Neural cell (in vitro differentiated cells): ENCODE results near the gene GPR146. TPM values are rescaled to one million over a fixed set of nuclear protein-coding genes. Genes with fewer than 3 reads are reported as not detected.
"Not testable (repeated sequence)": the region's sequence is repeated elsewhere in the genome, so short reads cannot be mapped to it uniquely, and the experiment has no call there.

Experiments
- H2AFZ ChIP-seq: fragments of 200-600, 300-800 bp; sonication (generic), shearing (Covaris generic); 2 replicates; pipeline ENCODE4 v1.6.0; 2014; ENCODE audit warnings: low read depth, mild to moderate bottlenecking, antibody characterized with exemption, low read length, moderate library complexity
- H3F3A ChIP-seq: fragments of 200-600 bp; shearing (Covaris generic); 2 replicates; pipeline ENCODE4 v1.6.1; 2016; ENCODE audit warnings: mild to moderate bottlenecking, moderate library complexity, mixed read lengths, antibody characterized with exemption, low read length; ENCODE audit not compliant: insufficient read depth, poor library complexity, severe bottlenecking
- H3K27ac ChIP-seq: fragments of 200-600, 300-800 bp; sonication (generic), shearing (Covaris generic); 2 replicates; pipeline ENCODE4 v1.5.1; 2014; ENCODE audit warnings: mild to moderate bottlenecking, low read length, moderate library complexity
- H3K27me3 ChIP-seq: fragments of 300-800, 200-600 bp; sonication (generic), shearing (Covaris generic); 2 replicates; pipeline ENCODE4 v1.6.0; 2014; ENCODE audit warnings: mild to moderate bottlenecking, low read depth, low read length, moderate library complexity; ENCODE audit not compliant: insufficient read depth
- H3K36me3 ChIP-seq: fragments of 300-800, 200-600 bp; sonication (generic), shearing (Covaris generic); 2 replicates; pipeline ENCODE4 v1.5.1; 2014; ENCODE audit warnings: mild to moderate bottlenecking, antibody characterized with exemption, low read length, moderate library complexity; ENCODE audit not compliant: insufficient read depth
- H3K4me2 ChIP-seq: fragments of 300-800, 200-600 bp; sonication (generic), shearing (Covaris generic); 2 replicates; pipeline ENCODE4 v1.6.0; 2014; ENCODE audit warnings: mild to moderate bottlenecking, low read length
- H3K4me3 ChIP-seq: fragments of 300-800, 200-600 bp; sonication (generic), shearing (Covaris generic); 2 replicates; pipeline ENCODE4 v1.5.1; 2014; ENCODE audit warnings: mild to moderate bottlenecking, low read length, moderate library complexity
- H3K79me2 ChIP-seq: fragments of 200-600 bp; shearing (Covaris generic); replicated peaks from 2 replicates; pipeline ENCODE4 v1.6.0; 2014; ENCODE audit warnings: mild to moderate bottlenecking, low read length, moderate library complexity; ENCODE audit not compliant: insufficient read depth
- H3K9ac ChIP-seq: fragments of 300-800, 200-600 bp; sonication (generic), shearing (Covaris generic); 2 replicates; pipeline ENCODE4 v1.6.1; 2016; ENCODE audit warnings: mild to moderate bottlenecking, low read length, mixed read lengths
- H3K9me2 ChIP-seq: fragments of 200-600 bp; shearing (Covaris generic); 2 replicates; pipeline ENCODE4 v1.6.1; 2016; ENCODE audit warnings: mild to moderate bottlenecking, low read length, mixed read lengths; ENCODE audit not compliant: insufficient read depth
- H3K9me3 ChIP-seq: fragments of 200-600, 300-800 bp; sonication (generic), shearing (Covaris generic); 2 replicates; pipeline ENCODE4 v1.6.1; 2016; ENCODE audit warnings: mild to moderate bottlenecking, mixed run types, low read length, moderate library complexity, mixed read lengths
- H4K20me1 ChIP-seq: fragments of 200-600 bp; shearing (Covaris generic); 2 replicates; pipeline ENCODE4 v1.6.1; 2016; ENCODE audit warnings: mild to moderate bottlenecking, mixed run types; ENCODE audit not compliant: insufficient read depth
- MXI1 ChIP-seq: fragments of 450-650 bp; conservative IDR thresholded peaks from 2 replicates; pipeline ENCODE4 v1.6.1; 2014; ENCODE audit warnings: antibody characterized with exemption, mild to moderate bottlenecking; ENCODE audit not compliant: poor library complexity, severe bottlenecking
- TAF1 ChIP-seq: IDR thresholded peaks from 2 replicates; pipeline ENCODE4 v1.6.1; 2012; ENCODE audit warnings: low read depth
- polyA plus RNA-seq: library from polyadenylated mRNA; depleted of rRNA; stranded (reverse); fragments of >200 nt; gene quantifications from 2 replicates; pipeline ENCODE4 v1.2.3, GENCODE V29; 2014

Gene GPR146
- polyA plus RNA-seq, 1 donor from 2014 or later, result not detected

- TF ChIP-seq TAF1, result no peak
- Histone ChIP-seq H3K4me2 (no peak overlapping the region), H3K9ac (no peak overlapping the region), H3K9me2 (no peaks in the 10 kb centered on the region), H3K36me3 (no peaks in the 10 kb centered on the region), H3K4me3 (no peak overlapping the region), H3K9me3 (no peaks in the 10 kb centered on the region), H3K27me3 (no peaks in the 10 kb centered on the region), H2AFZ (no peak overlapping the region), H3K79me2 (peaks cover 8% of the 10 kb centered on the region), H3F3A (no peaks in the 10 kb centered on the region), H3K27ac (no peak overlapping the region), H4K20me1 (no peaks in the 10 kb centered on the region)
Measured at GRCh38 chr7:1033546-1034145, 10.7 kb upstream of the GPR146 start.

GRCh38 chr7:1034769-1035168 lies 9.6 kb upstream of the GPR146 start:
- not testable (repeated sequence) for H2AFZ ChIP-seq, H3K9ac ChIP-seq, H3K27ac ChIP-seq, H3K4me3 ChIP-seq, H3K4me2 ChIP-seq, H3K36me3 ChIP-seq, H3K9me2 ChIP-seq, H3F3A ChIP-seq, H3K27me3 ChIP-seq, H4K20me1 ChIP-seq, H3K9me3 ChIP-seq, H3K79me2 ChIP-seq

- not testable (repeated sequence) for H3K27ac ChIP-seq, H3K4me2 ChIP-seq, H2AFZ ChIP-seq, H3K9me2 ChIP-seq, H4K20me1 ChIP-seq, H3K4me3 ChIP-seq, H3K9ac ChIP-seq, H3F3A ChIP-seq, H3K36me3 ChIP-seq, H3K9me3 ChIP-seq, H3K27me3 ChIP-seq, H3K79me2 ChIP-seq
Measured at GRCh38 chr7:1036164-1036928, 8.0 kb upstream of the GPR146 start.

DNA sequence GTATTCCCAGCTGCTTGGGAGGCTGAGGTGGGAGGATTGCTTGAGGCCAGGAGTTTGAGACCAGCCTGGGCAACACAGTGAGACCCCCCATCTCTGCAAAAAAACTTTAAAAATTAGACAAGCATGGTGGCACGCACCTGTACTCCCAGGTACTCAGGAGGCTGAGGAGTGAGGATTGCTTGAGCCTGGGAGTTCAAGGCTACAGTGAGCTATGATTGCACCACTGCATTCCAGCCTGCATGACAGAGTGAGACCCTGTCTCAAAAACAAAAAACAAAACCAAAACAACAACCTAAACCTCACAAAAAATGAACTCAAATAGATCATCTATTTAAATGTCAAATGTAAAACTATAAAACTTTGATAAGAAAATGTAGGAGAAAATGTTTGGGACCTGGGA lies 4.1 kb upstream of the GPR146 start:
- not testable (repeated sequence) for H3K4me2 ChIP-seq

DNA sequence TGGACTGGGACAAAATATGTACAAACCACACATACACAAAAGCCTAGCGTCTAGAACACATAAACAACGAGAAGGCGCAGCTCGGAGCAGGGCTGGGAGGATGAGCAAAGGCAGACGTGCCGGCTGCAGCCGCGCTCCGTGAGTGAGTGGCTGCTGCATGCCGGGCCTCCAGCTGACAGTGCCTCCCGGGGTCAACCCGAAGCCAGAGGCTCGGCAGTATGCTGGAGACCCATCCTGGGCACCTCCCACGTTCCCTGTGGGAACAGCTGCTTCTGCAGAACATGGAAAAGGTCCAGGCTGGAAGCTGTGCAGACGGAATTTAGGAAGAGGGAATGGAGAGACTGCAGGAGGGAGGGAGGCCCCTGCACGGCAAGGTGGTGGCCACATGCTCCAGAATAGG lies 3.6 kb upstream of the GPR146 start:
- H4K20me1 ChIP-seq, result no peaks in the 10 kb centered on the region
- no peaks in the 10 kb centered on the region for H3K9me3 ChIP-seq
- no peaks in the 10 kb centered on the region for H3K27me3 ChIP-seq
- H3K9me2 ChIP-seq, result no peaks in the 10 kb centered on the region
- no peak overlapping the region for H3K4me3 ChIP-seq
- H3K27ac ChIP-seq, result no peak overlapping the region
- H2AFZ ChIP-seq, result no peak overlapping the region
- no peak for TF ChIP-seq MXI1
- no peak overlapping the region for H3K4me2 ChIP-seq
- H3K36me3 ChIP-seq, result no peaks in the 10 kb centered on the region
- H3F3A ChIP-seq, result no peaks in the 10 kb centered on the region
- H3K79me2 ChIP-seq, result no peaks in the 10 kb centered on the region
- no peak overlapping the region for H3K9ac ChIP-seq

More for the DNA sequence above, 4.1 kb upstream of the GPR146 start:
- not testable (repeated sequence) for H2AFZ ChIP-seq, H3K9ac ChIP-seq, H3K79me2 ChIP-seq, H3K9me2 ChIP-seq, H3K9me3 ChIP-seq, H3F3A ChIP-seq, H3K36me3 ChIP-seq, H3K27me3 ChIP-seq, H3K4me3 ChIP-seq, H3K27ac ChIP-seq, H4K20me1 ChIP-seq
